HS-5 (cell line): ENCODE results near the gene LACTBL1.
"Not testable (repeated sequence)": the region's sequence is repeated elsewhere in the genome, so short reads cannot be mapped to it uniquely, and the experiment has no call there.

Source experiments
- DNase-seq: peaks from one replicate; pipeline ENCODE4 v3.0.0-alpha.2; 2012; ENCODE audit warnings: low read depth

LACTBL1 gene

GRCh38 chr1:22976461-22977243 lies 4.0 kb upstream of the LACTBL1 start:
- peak; percentile 69 for DNase-seq

DNA sequence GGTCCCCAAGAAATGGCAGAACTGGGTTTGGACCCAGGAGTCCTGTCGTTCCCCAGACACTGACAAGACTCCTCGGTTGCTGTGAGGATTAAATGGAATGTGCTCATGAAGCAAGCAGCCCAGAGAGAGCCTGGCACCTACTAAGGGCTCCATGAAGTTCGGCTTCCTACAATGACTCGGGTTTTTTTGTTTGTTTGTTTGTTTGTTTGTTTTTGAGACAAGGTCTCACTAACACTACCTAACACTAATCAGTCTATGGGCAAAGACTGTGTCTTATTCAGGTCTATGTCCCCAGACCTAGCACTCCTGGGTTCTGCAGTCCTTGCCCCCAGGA lies 3.4 kb upstream of the LACTBL1 start:
- DNase-seq, result no peak

GRCh38 chr1:22975694-22976093 lies 3.0 kb upstream of the LACTBL1 start:
- DNase-seq, result no peak

DNA sequence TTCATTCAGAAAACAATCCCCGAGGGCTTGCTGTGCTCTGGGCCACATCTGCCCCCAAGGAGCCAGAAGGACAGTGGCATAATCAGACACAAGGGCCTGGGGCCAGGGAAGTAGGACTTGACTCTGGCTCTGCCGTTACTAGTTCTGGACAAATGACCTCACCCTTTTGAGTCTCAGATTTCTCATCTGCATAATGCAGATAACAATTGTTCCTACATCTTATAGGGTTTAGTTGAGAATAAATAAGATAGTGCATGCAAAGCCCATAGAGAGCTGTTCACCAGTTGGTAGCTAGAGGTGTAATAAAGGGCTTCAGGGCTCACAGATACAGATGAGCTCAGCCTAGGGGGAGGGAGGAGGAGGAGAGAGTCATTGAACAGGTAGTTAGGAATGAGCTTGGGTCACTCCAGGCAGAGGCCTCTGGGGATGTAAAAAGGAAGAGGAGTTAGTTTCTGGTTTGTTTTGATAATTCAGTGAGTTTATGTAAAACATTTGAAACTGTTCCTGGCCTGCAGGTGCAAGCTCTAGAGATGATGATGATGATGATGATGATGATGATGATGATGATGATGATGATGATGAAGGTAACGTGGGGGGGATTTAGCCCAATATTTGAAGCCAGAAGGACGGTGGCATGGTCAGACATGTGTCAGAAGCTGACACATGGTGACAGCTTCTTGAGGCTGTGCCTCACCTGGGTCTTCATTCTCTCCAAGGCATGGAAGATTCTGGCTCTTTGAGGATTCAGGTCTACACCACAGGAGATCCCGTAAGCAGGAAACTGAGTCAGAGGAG lies 858 bp downstream of the LACTBL1 start:
- no peak for DNase-seq

DNA sequence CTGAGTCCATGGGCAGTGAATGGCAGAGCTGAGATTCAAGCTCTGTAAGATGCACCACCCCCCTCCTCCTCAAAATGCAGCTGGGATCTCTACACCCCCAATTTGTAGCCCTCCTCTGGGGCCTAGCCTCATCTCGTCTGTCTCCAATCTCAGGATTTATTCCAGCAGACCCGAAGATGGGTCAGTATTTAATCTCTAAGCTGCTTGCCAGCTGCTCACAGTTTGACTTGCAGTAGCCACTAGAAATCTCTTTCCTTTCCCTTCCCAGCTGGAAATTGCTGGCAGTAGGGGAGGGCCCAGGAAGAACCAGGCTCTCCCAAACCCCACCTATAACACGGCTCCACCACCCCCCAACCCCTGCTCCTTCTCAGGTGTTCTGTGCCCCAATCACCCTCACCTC lies 1.5 kb downstream of the LACTBL1 start:
- DNase-seq, result no peak

DNA sequence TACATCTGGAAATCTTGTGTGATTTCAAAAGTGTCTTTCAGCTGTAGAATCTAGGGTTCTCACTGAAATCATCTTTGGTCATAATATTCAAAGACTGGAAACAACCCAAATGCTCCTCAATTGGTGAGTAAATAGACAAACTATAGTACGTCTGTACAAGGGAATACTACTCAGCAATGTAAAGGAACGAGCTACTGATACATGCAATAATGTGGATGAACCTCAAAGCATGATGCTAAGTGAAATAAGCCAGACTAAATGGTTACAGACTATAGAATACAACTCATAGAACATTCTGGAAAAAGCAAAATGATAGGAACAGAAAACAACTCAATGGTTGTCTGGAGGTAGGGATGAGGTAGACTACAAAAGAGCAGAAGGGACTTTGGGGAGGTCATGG lies 2.6 kb downstream of the LACTBL1 start:
- no peak for DNase-seq

- peak; percentile 20 for DNase-seq
Measured at GRCh38 chr1:22969304-22969709, 3.4 kb downstream of the LACTBL1 start.

- DNase-seq, result no peak
Measured at GRCh38 chr1:22967833-22968232, 4.8 kb downstream of the LACTBL1 start.

DNA sequence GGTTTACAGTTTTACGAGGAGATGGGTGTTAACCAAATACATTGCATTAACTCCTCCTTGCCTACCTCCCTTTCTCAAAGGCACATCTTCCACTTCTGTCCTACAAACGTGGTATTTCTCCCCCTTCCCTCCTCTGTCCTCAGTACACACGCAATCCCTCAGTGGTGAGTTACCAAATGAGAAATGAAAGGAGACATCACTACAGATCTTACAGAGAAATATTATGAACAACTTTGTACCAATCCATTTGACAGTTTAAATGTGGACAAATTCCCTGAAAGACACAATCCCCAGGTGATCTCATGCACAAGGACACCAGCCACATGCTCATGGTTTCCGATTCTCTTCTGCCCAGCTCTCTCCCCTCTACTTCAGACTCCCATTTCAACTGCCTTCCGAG lies 6.4 kb downstream of the LACTBL1 start:
- DNase-seq, result no peak

DNA sequence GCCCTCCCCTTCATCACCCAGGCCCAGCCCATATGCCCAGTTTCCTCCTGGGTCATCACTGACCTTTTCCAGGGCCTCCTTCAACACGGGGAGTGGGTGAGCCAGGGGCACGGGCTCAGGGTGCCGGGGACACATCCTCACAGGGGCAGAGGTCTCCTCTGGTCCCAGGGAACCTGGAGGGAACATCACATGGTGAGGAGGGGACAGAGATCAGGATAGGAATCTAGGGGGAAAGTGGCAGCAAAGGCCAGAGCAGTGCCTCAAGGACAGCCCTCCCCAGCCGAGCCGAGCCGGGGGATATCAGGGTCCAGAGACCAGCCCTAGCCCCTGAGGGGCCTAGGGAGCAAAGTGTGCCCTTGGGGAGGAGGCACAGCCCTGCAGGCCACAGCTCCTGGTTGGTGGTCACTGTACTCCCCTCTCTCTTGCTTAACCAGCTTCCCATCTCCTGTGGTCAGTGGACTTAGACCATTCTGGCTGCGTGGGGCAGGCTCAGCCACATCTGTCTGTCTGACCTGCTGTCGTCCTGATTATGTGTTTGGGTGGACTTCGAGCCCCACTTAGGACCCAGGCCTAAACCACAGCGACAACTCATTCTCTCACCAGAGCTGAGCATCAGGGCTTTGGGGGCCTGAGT lies 9.5 kb downstream of the LACTBL1 start:
- no peak for DNase-seq

GRCh38 chr1:22962558-22962957 lies 10.1 kb downstream of the LACTBL1 start:
- no peak for DNase-seq

DNA sequence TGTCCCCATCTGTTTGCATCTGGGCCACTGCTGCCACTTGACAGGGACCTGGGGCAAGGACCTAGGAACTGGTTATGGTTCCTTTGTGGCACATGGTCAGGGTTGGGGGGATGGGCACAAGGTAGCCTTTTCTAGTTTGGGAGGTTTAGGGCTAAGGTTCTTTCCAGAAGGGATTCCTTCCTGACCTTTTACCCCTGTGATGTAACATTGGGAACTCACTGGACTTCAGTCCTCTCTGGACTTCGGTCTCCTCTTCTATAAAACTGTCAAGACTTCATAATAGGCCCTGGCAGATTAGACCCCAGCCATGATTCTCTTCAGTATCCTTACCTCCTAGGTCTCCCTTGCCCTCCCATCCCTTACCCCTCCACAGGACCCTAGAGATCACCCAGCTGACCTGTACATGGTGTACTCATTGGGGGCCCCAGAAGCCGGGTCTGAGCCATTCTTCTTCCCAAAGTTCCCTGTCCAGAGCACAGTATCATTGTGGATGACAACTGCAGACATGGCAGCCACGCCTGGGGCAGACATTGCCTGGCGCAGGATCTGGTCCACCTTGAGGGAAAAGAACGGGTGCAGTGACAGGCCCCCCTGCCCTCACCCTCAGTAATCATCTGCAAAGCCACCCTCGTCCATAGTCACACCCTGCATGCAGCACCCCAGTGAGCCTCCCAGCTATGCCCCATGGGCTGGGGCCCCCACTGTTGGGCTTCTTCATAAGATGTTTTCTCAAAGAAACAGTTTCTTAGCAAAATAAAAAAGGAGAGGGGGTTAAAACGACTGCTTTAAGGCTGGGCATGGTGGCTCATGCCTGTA lies 12.9 kb downstream of the LACTBL1 start:
- DNase-seq, result no peak

DNA sequence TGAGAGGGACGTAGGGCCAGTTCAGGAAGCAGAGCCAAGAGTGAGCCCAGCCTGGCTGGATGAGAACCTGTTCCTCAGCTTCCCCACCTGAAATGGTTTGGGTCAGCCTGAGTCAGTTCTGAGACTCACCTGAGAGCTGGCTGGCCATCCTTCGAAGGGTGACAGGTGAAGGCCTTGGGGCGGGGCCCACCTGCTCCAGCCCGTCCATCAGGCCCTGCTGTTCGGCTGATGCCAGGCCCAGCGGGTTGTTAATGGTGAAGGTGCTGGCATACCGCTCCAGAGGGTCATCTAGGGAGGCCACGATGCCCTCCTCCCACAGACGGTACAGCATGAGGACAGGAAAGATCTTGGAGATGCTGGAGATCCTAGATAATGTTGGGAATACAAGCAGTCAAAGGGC lies 14.1 kb downstream of the LACTBL1 start:
- DNase-seq, result no peak

DNA sequence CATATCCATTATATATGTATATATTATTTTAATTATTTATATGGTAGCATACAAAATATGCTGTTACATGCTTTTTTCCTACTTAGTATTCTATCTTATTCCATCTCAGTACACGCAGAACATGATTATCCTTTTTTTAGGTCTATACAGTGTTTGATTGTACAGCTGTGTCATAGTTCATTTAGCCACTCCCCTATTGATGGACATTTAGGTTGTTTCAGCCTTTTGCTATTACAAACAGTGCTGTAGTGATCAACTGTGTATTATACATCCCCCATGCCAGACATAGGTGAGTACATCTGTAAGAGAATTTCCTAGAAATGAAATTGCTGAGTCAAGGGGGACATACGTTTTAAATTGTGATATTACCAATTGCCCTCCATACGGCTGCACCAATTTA lies 15.6 kb downstream of the LACTBL1 start:
- DNase-seq, result no peak

- no peak for DNase-seq
Measured at GRCh38 chr1:22955146-22955545, 17.5 kb downstream of the LACTBL1 start.

DNA sequence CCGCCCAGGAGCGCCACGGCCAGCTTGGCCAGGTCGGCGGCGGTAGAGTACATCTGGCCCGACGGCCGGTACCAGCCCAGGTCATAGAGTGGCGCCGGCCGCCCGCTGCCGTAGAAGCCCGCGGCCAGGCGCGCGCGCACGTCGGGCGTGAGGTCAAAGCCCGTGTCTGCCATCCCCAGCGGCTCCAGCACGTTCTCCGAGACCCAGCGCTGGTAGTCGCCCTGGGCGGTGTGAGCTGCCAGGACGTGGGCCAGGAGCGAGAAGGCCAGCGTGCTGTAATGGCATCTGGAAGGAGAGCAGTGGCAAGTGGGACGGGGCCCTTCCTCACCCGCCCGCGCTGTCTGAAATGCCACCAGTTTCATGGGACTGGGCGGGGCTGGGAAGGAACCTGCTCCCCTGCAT lies 18.9 kb downstream of the LACTBL1 start:
- no peak for DNase-seq

GRCh38 chr1:22953057-22953739 lies 19.5 kb downstream of the LACTBL1 start:
- no peak for DNase-seq

DNA sequence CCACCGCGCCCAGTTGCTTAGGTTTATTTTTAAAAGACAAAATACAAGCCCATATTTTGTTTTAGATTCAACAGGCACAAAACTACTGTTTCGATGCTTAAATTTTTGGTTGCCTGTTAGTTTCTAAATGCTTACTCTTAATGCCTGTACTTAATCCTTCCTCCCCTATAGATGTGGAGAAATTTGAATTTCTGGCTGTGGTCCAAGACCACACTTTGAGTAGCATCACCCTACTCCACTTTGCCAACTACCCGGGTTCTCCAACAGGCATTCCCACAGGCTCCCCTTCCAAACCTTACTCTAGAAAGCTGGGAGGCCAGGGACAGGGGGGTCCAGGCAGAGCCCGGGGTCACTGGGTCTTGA lies 20.0 kb downstream of the LACTBL1 start:
- no peak for DNase-seq

GRCh38 chr1:22951796-22952195 lies 20.9 kb downstream of the LACTBL1 start:
- DNase-seq, result no peak

- DNase-seq, result no peak
Measured at GRCh38 chr1:22949822-22950331, 22.8 kb downstream of the LACTBL1 start.

DNA sequence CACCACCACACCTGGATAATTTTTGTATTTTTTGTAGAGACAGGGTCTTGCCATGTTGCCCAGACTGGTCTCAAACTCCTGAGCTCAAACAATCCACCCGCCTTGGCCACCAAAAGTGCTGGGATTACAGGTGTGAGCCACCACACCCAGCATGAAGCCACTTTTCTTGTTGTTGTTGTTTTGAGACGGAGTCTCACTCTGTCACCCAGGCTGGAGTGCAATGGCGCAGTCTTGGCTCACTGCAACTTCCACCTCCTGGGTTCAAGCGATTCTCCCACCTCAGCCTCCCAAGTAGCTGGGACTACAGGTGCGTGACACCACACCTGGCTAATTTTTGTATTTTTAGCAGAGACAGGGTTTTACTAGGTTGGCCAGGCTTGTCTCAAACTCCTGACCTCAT lies 27.5 kb downstream of the LACTBL1 start:
- not testable (repeated sequence) for DNase-seq
